ENCODE measurements around the gene AFP.

Gene AFP

DNA sequence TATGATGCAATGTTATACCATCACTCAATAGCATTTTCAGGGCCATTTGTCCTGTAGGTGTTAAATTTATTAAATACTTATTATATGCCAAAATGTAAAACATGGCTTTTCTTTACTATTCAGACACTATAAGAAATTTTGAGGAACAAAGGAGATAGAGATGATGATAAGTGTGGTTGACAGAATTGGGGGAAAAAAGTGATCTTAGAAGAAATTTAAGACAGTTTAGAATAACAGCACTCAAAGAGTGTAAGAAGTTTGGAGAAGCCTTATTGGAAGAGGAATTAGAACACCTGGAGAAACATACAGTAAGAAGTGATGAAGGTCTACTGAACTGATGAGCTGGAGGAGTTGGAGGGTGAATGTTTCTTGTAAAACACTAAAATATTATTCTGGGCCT is 12.8 kb upstream of the AFP start:
- no peak overlapping the region for H3K4me3 ChIP-seq (ENCODE audit: low read depth, low read length)
- in situ Hi-C loops (cut with HindIII; ENCODE audit: low sequenced_read_pairs): no loop called here
- TF ChIP-seq, protein P1, sequence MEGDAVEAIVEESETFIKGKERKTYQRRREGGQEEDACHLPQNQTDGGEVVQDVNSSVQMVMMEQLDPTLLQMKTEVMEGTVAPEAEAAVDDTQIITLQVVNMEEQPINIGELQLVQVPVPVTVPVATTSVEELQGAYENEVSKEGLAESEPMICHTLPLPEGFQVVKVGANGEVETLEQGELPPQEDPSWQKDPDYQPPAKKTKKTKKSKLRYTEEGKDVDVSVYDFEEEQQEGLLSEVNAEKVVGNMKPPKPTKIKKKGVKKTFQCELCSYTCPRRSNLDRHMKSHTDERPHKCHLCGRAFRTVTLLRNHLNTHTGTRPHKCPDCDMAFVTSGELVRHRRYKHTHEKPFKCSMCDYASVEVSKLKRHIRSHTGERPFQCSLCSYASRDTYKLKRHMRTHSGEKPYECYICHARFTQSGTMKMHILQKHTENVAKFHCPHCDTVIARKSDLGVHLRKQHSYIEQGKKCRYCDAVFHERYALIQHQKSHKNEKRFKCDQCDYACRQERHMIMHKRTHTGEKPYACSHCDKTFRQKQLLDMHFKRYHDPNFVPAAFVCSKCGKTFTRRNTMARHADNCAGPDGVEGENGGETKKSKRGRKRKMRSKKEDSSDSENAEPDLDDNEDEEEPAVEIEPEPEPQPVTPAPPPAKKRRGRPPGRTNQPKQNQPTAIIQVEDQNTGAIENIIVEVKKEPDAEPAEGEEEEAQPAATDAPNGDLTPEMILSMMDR (IDR thresholded peaks at IDR 0.05; ENCODE audit: low read depth, low read length, missing control alignments): no peak
- no peak for DNase-seq (ENCODE audit: low read depth)

DNA sequence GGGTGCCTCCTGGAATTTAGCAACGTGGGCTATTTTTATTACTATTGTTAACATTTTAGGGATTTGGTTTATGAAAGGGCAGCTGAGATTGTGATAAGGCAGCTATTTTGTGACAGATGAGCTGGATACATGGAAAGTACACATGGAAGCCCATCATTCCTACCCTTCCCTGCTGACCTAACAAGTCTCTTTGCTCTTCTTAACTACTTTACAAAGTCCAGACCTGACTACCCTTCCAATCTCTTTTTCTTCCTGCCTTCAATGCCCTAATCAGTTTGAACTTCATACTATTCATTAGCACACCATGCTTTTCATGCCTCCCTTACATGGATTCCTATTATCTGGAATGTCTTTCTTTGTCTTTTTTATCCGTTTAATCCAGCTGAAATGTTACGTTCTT is 9.4 kb upstream of the AFP start:
- DNase-seq (ENCODE audit: low read depth): no peak
- no peak overlapping the region for H3K4me3 ChIP-seq (ENCODE audit: low read depth, low read length)
- TF ChIP-seq, protein P1 (IDR thresholded peaks at IDR 0.05; ENCODE audit: low read depth, low read length, missing control alignments): no peak
- in situ Hi-C loops (cut with HindIII; ENCODE audit: low sequenced_read_pairs): no loop called here

- no peak for DNase-seq (ENCODE audit: low read depth)
- in situ Hi-C loops (cut with HindIII; ENCODE audit: low sequenced_read_pairs): no loop called here
- TF ChIP-seq, protein P1 (IDR thresholded peaks at IDR 0.05; ENCODE audit: low read depth, low read length, missing control alignments): no peak
- no peak overlapping the region for H3K4me3 ChIP-seq (ENCODE audit: low read depth, low read length)
Observed at GRCh38 chr4:73429118-73429517, 6.9 kb upstream of the AFP start.

- DNase-seq (ENCODE audit: low read depth): no peak
- TF ChIP-seq, protein P1 (IDR thresholded peaks at IDR 0.05; ENCODE audit: low read depth, low read length, missing control alignments): no peak
- H3K4me3 ChIP-seq (ENCODE audit: low read depth, low read length): no peak overlapping the region
- in situ Hi-C loops (cut with HindIII; ENCODE audit: low sequenced_read_pairs): no loop called here
Observed at GRCh38 chr4:73429826-73430587, 6.0 kb upstream of the AFP start.

DNA sequence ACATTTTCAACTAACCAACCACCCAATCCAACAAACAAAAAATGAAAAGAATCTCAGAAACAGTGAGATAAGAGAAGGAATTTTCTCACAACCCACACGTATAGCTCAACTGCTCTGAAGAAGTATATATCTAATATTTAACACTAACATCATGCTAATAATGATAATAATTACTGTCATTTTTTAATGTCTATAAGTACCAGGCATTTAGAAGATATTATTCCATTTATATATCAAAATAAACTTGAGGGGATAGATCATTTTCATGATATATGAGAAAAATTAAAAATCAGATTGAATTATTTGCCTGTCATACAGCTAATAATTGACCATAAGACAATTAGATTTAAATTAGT is 4.2 kb upstream of the AFP start:
- DNase-seq (ENCODE audit: low read depth): no peak
- no peak overlapping the region for H3K4me3 ChIP-seq (ENCODE audit: low read depth, low read length)
- TF ChIP-seq, protein P1 (IDR thresholded peaks at IDR 0.05; ENCODE audit: low read depth, low read length, missing control alignments): no peak
- in situ Hi-C loops (cut with HindIII; ENCODE audit: low sequenced_read_pairs): no loop called here

DNA sequence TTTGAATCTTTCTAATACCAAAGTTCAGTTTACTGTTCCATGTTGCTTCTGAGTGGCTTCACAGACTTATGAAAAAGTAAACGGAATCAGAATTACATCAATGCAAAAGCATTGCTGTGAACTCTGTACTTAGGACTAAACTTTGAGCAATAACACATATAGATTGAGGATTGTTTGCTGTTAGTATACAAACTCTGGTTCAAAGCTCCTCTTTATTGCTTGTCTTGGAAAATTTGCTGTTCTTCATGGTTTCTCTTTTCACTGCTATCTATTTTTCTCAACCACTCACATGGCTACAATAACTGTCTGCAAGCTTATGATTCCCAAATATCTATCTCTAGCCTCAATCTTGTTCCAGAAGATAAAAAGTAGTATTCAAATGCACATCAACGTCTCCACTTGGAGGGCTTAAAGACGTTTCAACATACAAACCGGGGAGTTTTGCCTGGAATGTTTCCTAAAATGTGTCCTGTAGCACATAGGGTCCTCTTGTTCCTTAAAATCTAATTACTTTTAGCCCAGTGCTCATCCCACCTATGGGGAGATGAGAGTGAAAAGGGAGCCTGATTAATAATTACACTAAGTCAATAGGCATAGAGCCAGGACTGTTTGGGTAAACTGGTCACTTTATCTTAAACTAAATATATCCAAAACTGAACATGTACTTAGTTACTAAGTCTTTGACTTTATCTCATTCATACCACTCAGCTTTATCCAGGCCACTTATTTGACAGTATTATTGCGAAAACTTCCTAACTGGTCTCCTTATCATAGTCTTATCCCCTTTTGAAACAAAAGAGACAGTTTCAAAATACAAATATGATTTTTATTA is 3.6 kb upstream of the AFP start:
- no peak for DNase-seq (ENCODE audit: low read depth)
- in situ Hi-C loops (cut with HindIII; ENCODE audit: low sequenced_read_pairs): no loop called here
- TF ChIP-seq, protein P1 (IDR thresholded peaks at IDR 0.05; ENCODE audit: low read depth, low read length, missing control alignments): no peak
- no peak overlapping the region for H3K4me3 ChIP-seq (ENCODE audit: low read depth, low read length)

All from astrocyte of the cerebellum (primary cell).